NCI-H460 (cell line): ENCODE measurements around the gene LMO7. TPM values are rescaled to one million over a fixed set of nuclear protein-coding genes. Genes with fewer than 3 reads are reported as not detected.
"Not testable (repeated sequence)": the region's sequence is repeated elsewhere in the genome, so short reads cannot be mapped to it uniquely, and the experiment has no call there.

Source experiments
- DNase-seq: peaks from one replicate; pipeline ENCODE4 v3.0.0-alpha.2; 2016; ENCODE audit warnings: low read depth; ENCODE audit errors: extremely low read depth
- total RNA-seq: library from RNA; depleted of rRNA; stranded (reverse); fragments of >200 nt; shearing (Covaris generic); gene quantifications from 2 replicates; pipeline ENCODE4 v1.2.3, GENCODE V29; 2014

LMO7 gene
- total RNA-seq, 1 experiment from 2014 or later, result 11.3 TPM

GRCh38 chr13:75645141-75645540 lies 9.0 kb downstream of the LMO7 start:
- no peak for DNase-seq

- DNase-seq, result no peak
Observed at GRCh38 chr13:75647126-75647784, 11.1 kb downstream of the LMO7 start.

- DNase-seq, result no peak
Observed at GRCh38 chr13:75648446-75648845, 12.3 kb downstream of the LMO7 start.

GRCh38 chr13:75651013-75651412 lies 14.9 kb downstream of the LMO7 start:
- DNase-seq, result no peak

GRCh38 chr13:75652726-75653125 lies 16.6 kb downstream of the LMO7 start:
- no peak for DNase-seq

DNA sequence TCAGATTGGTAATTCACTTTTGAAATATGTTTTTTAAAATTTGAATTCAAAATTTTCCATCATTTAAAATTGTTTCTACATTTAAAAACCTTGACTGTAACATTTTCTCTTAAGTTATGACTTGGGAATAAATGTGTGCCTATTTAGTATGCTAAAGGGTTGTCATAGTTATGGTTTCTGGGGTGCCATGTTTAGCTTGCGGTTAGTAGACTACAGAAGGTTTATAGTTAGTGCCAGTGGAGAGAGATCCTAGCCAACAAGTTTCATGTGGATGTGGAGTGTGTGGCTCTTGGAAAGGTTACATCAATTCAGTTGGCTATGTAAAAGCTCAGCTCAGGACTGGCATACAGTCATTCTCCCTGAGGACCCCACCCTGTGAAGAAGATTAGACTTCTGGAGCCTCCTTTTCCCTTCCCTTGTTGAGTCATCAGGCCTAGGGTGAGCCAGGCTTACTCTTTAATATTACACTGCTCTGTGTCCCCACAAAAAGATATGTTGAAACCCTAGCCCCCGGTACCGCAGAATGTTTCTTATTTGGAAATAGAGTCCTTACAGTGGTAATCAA lies 20.4 kb downstream of the LMO7 start:
- no peak for DNase-seq

GRCh38 chr13:75657111-75657510 lies 21.0 kb downstream of the LMO7 start:
- DNase-seq, result no peak

- DNase-seq, result no peak
Observed at GRCh38 chr13:75660694-75661093, 24.6 kb downstream of the LMO7 start.

- no peak for DNase-seq
Observed at GRCh38 chr13:75661443-75661842, 25.3 kb downstream of the LMO7 start.

- no peak for DNase-seq
Observed at GRCh38 chr13:75666646-75667351, 30.7 kb downstream of the LMO7 start.

DNA sequence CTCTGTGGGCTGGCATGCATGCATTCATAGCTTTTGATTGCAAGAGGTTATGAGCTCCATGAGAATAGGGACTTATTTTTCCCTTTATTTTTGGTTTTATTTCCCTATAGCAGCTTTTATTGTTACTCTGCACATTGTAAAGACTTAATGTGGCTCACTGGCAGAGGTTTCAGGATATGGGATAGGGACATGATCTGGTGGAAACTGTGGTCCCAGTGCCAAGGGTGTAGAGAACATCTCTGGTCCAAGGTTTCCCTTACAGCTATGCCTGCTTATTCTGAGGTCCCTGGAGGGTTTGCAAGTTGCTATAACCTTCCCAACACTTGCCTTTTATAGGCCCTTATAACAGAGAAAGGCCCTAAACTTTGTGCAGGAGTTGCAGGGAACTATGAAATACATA lies 33.6 kb downstream of the LMO7 start:
- no peak for DNase-seq

DNA sequence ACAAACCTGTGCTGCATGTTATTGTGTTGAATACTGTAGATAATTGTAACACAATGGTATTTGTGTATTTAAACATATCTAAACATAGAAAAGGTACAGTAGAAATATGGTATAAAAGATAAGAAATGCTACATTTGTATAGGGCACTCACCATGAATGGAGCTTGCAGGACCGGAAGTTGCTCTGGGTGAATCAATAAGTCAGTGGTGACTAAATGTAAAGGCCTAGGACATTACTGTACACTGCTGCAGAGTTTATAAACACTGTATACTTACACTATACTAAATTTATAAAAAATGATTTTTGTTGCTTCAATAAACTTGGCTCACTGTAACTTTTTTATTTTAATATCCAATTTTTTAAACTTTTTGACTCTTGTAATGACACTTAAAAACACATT lies 34.4 kb downstream of the LMO7 start:
- no peak for DNase-seq

GRCh38 chr13:75675421-75675820 lies 39.3 kb downstream of the LMO7 start:
- no peak for DNase-seq

- DNase-seq, result no peak
Observed at GRCh38 chr13:75679459-75679858, 43.3 kb downstream of the LMO7 start.

- not testable (repeated sequence) for DNase-seq
Observed at GRCh38 chr13:75680251-75680650, 44.1 kb downstream of the LMO7 start.

- DNase-seq, result no peak
Observed at GRCh38 chr13:75682326-75682725, 46.2 kb downstream of the LMO7 start.

DNA sequence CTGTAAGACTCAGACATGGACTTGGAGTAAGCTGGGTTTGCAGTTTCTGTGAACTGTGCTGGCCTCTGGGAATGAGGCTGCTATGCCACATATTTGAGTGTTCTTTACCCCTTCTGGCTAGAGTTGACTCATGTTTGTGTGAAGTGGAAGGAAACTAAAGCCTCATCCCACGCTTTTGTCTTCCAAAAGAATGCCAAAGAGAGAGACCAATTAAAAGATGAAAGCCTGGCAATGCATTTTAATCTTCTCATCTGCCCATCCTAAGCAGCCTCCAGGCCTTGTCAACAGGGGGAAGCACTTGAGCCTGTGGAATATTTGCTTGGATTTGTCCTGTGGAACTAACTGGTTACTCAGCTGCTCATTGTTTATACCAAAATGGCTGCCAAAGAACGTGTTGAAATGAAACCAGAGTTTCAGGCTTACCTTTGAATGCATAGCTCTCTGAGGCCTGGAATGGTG lies 49.1 kb downstream of the LMO7 start:
- no peak for DNase-seq

- peak; percentile 43 for DNase-seq
Observed at GRCh38 chr13:75687150-75687763, 51.1 kb downstream of the LMO7 start.

DNA sequence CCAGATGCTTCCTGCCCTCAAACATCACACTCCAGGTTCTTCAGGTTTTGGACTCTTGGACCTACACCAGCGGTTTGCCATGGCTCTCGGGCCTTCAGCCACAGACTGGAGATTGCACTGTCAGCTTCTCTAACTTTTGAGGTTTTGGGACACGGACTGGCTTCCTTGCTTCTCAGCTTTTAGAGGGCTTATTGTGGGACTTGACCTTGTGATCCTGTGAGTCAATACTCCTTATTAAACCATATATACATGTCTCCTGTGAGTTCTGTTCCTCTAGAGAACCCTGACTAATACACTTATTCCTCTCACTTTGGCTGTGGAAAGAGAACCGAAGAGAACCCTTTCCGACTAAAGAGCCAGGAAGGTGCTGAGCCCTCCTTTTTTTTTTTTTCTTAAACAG lies 53.6 kb downstream of the LMO7 start:
- no peak for DNase-seq

GRCh38 chr13:75690607-75691006 lies 54.5 kb downstream of the LMO7 start:
- DNase-seq, result no peak

DNA sequence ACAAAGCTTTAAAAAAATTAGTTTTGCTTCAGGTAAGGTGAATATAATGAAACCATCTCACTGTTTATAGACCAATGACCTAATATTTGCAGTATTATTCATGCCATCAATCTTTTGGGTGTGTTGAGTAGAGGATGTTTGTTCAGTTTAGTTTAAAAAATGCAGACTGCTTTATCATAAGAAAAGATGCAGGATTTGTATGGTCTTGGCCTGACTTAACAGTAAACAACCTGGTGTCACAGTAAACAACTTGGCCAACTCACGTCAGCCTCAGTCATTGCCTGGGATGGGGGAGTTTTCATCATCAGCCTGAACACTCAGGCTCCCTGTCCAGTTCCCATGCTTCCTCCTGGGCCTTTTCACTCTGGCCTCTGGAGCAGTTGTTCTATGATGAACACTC lies 55.1 kb downstream of the LMO7 start:
- peak; percentile 61 for DNase-seq

- DNase-seq, result no peak
Observed at GRCh38 chr13:75693227-75693626, 57.1 kb downstream of the LMO7 start.
